ENCODE data around the gene CEP20. TPM values are rescaled to one million over a fixed set of nuclear protein-coding genes. Genes with fewer than 3 reads are reported as not detected.
"Not testable (repeated sequence)": the region's sequence is repeated elsewhere in the genome, so short reads cannot be mapped to it uniquely, and the experiment has no call there.

CEP20 gene
- total and polyA plus RNA-seq, 4 donors: 21.3 to 26.8 (median 24.7) TPM

GRCh38 chr16:15919331-15919730 lies 30.9 kb upstream of the CEP20 start:
- intact Hi-C loops (cut with DNase I): no loop called here
- no peak for ATAC-seq (ENCODE audit: low FRiP score)
- Histone ChIP-seq H3K36me3 (ENCODE audit: control insufficient read depth in 1 of 2, insufficient read depth in 2 of 2, low read length in 1 of 2) (no peaks in the 10 kb centered on the region), H3K27me3 (ENCODE audit: control insufficient read depth in 1 of 2, insufficient read depth in 2 of 2, low read length in 1 of 2) (no peaks in the 10 kb centered on the region), H3K9me3 (ENCODE audit: control insufficient read depth, low read length) (no peaks in the 10 kb centered on the region), H3K4me1 (ENCODE audit: control insufficient read depth in 1 of 2, insufficient read depth in 2 of 2, low read length in 2 of 2) (no peaks in the 10 kb centered on the region), H3K27ac (ENCODE audit: low read depth in 1 of 2, low read length in 2 of 2) (no peak overlapping the region), H3K4me3 (ENCODE audit: low read length in 2 of 2) (no peak overlapping the region)
- no peak for DNase-seq
- WGBS, 2 donors: 96 to 97% methylated on average over 6 of the region's 6 CpGs

- H3K27ac ChIP-seq (ENCODE audit: low read depth in 1 of 2, low read length in 2 of 2); H3K27me3 ChIP-seq (ENCODE audit: control insufficient read depth in 1 of 2, insufficient read depth in 2 of 2, low read length in 1 of 2); H3K9me3 ChIP-seq (ENCODE audit: control insufficient read depth, low read length); H3K4me3 ChIP-seq (ENCODE audit: low read length in 2 of 2); ATAC-seq (ENCODE audit: low FRiP score); H3K36me3 ChIP-seq (ENCODE audit: control insufficient read depth in 1 of 2, insufficient read depth in 2 of 2, low read length in 1 of 2); H3K4me1 ChIP-seq (ENCODE audit: control insufficient read depth in 1 of 2, insufficient read depth in 2 of 2, low read length in 2 of 2); intact Hi-C loops (cut with DNase I); DNase-seq: not testable (repeated sequence)
- 87 to 94% methylated on average over 3 of the region's 3 CpGs for WGBS, 2 donors
Observed at GRCh38 chr16:15918314-15918713, 29.9 kb upstream of the CEP20 start.

GRCh38 chr16:15916323-15916722 lies 27.9 kb upstream of the CEP20 start:
- ATAC-seq (ENCODE audit: low FRiP score): no peak
- intact Hi-C loops (cut with DNase I): no loop called here

GRCh38 chr16:15915555-15916081 lies 27.2 kb upstream of the CEP20 start:
- intact Hi-C loops (cut with DNase I): no loop called here
- Histone ChIP-seq H3K9me3 (ENCODE audit: control insufficient read depth, low read length) (no peaks in the 10 kb centered on the region), H3K4me3 (ENCODE audit: low read length in 2 of 2) (no peak overlapping the region), H3K36me3 (ENCODE audit: control insufficient read depth in 1 of 2, insufficient read depth in 2 of 2, low read length in 1 of 2) (no peaks in the 10 kb centered on the region), H3K4me1 (ENCODE audit: control insufficient read depth in 1 of 2, insufficient read depth in 2 of 2, low read length in 2 of 2) (no peaks in the 10 kb centered on the region), H3K27me3 (ENCODE audit: control insufficient read depth in 1 of 2, insufficient read depth in 2 of 2, low read length in 1 of 2) (no peaks in the 10 kb centered on the region), H3K27ac (ENCODE audit: low read depth in 1 of 2, low read length in 2 of 2) (no peak overlapping the region)
- DNase-seq (peak in 1 of 2 donors; percentile 9), ATAC-seq (ENCODE audit: low FRiP score) (no peak)
- whole genome bisulfite sequencing, 2 donors: 80 to 91% methylated on average over 5 of the region's 5 CpGs

More at GRCh38 chr16:15916323-15916722, 27.9 kb upstream of the CEP20 start:
- Histone ChIP-seq H3K4me1 (ENCODE audit: control insufficient read depth in 1 of 2, insufficient read depth in 2 of 2, low read length in 2 of 2) (no peaks in the 10 kb centered on the region), H3K36me3 (ENCODE audit: control insufficient read depth in 1 of 2, insufficient read depth in 2 of 2, low read length in 1 of 2) (no peaks in the 10 kb centered on the region), H3K4me3 (ENCODE audit: low read length in 2 of 2) (no peak overlapping the region), H3K27me3 (ENCODE audit: control insufficient read depth in 1 of 2, insufficient read depth in 2 of 2, low read length in 1 of 2) (no peaks in the 10 kb centered on the region), H3K9me3 (ENCODE audit: control insufficient read depth, low read length) (no peaks in the 10 kb centered on the region), H3K27ac (ENCODE audit: low read depth in 1 of 2, low read length in 2 of 2) (no peak overlapping the region)
- 88 to 89% methylated on average over 8 of the region's 8 CpGs for WGBS, 2 donors
- DNase-seq: no peak

GRCh38 chr16:15913046-15913698 lies 24.8 kb upstream of the CEP20 start:
- ATAC-seq (ENCODE audit: low FRiP score) (no peak), DNase-seq (peak in 1 of 2 donors; percentile 9)
- Histone ChIP-seq H3K9me3 (ENCODE audit: control insufficient read depth, low read length) (no peaks in the 10 kb centered on the region), H3K4me1 (ENCODE audit: control insufficient read depth in 1 of 2, insufficient read depth in 2 of 2, low read length in 2 of 2) (no peaks in the 10 kb centered on the region), H3K4me3 (ENCODE audit: low read length in 2 of 2) (no peak overlapping the region), H3K27me3 (ENCODE audit: control insufficient read depth in 1 of 2, insufficient read depth in 2 of 2, low read length in 1 of 2) (no peaks in the 10 kb centered on the region), H3K36me3 (ENCODE audit: control insufficient read depth in 1 of 2, insufficient read depth in 2 of 2, low read length in 1 of 2) (no peaks in the 10 kb centered on the region), H3K27ac (ENCODE audit: low read depth in 1 of 2, low read length in 2 of 2) (no peak overlapping the region)
- 80 to 82% methylated on average over 7 of the region's 7 CpGs for WGBS, 2 donors
- intact Hi-C loops (cut with DNase I): no loop called here

GRCh38 chr16:15911198-15911597 lies 22.8 kb upstream of the CEP20 start:
- Histone ChIP-seq H3K9me3 (ENCODE audit: control insufficient read depth, low read length) (no peaks in the 10 kb centered on the region), H3K27ac (ENCODE audit: low read depth in 1 of 2, low read length in 2 of 2) (no peak overlapping the region), H3K36me3 (ENCODE audit: control insufficient read depth in 1 of 2, insufficient read depth in 2 of 2, low read length in 1 of 2) (no peaks in the 10 kb centered on the region), H3K27me3 (ENCODE audit: control insufficient read depth in 1 of 2, insufficient read depth in 2 of 2, low read length in 1 of 2) (no peaks in the 10 kb centered on the region), H3K4me1 (ENCODE audit: control insufficient read depth in 1 of 2, insufficient read depth in 2 of 2, low read length in 2 of 2) (no peaks in the 10 kb centered on the region), H3K4me3 (ENCODE audit: low read length in 2 of 2) (no peak overlapping the region)
- 97 to 99% methylated on average over 3 of the region's 3 CpGs for WGBS, 2 donors
- DNase-seq (peak in 1 of 2 donors; percentile 1), ATAC-seq (ENCODE audit: low FRiP score) (no peak)
- intact Hi-C loops (cut with DNase I): no loop called here

- intact Hi-C loops (cut with DNase I): no loop called here
- H3K4me3 ChIP-seq (ENCODE audit: low read length in 2 of 2): no peak overlapping the region
- 82 to 86% methylated on average over 7 of the region's 7 CpGs for WGBS, 2 donors
- no peak overlapping the region for H3K27ac ChIP-seq (ENCODE audit: low read depth in 1 of 2, low read length in 2 of 2)
- no peaks in the 10 kb centered on the region for H3K9me3 ChIP-seq (ENCODE audit: control insufficient read depth, low read length)
- no peaks in the 10 kb centered on the region for H3K36me3 ChIP-seq (ENCODE audit: control insufficient read depth in 1 of 2, insufficient read depth in 2 of 2, low read length in 1 of 2)
- H3K4me1 ChIP-seq (ENCODE audit: control insufficient read depth in 1 of 2, insufficient read depth in 2 of 2, low read length in 2 of 2): no peaks in the 10 kb centered on the region
- H3K27me3 ChIP-seq (ENCODE audit: control insufficient read depth in 1 of 2, insufficient read depth in 2 of 2, low read length in 1 of 2): no peaks in the 10 kb centered on the region
- DNase-seq: peak in 1 of 2 donors; percentile 25
- ATAC-seq (ENCODE audit: low FRiP score): no peak
Observed at GRCh38 chr16:15907863-15908478, 19.6 kb upstream of the CEP20 start.

- H3K36me3 ChIP-seq (ENCODE audit: control insufficient read depth in 1 of 2, insufficient read depth in 2 of 2, low read length in 1 of 2): no peaks in the 10 kb centered on the region
- WGBS, 2 donors: 74% methylated on average over 2 of the region's 2 CpGs
- DNase-seq (peak in 1 of 2 donors; percentile 56), ATAC-seq (ENCODE audit: low FRiP score) (no peak)
- H3K4me3 ChIP-seq (ENCODE audit: low read length in 2 of 2): no peak overlapping the region
- H3K27me3 ChIP-seq (ENCODE audit: control insufficient read depth in 1 of 2, insufficient read depth in 2 of 2, low read length in 1 of 2): no peaks in the 10 kb centered on the region
- H3K9me3 ChIP-seq (ENCODE audit: control insufficient read depth, low read length): no peaks in the 10 kb centered on the region
- no peaks in the 10 kb centered on the region for H3K4me1 ChIP-seq (ENCODE audit: control insufficient read depth in 1 of 2, insufficient read depth in 2 of 2, low read length in 2 of 2)
- intact Hi-C loops (cut with DNase I): no loop called here
- H3K27ac ChIP-seq (ENCODE audit: low read depth in 1 of 2, low read length in 2 of 2): no peak overlapping the region
Observed at GRCh38 chr16:15906439-15906838, 18.0 kb upstream of the CEP20 start.

GRCh38 chr16:15903960-15904359 lies 15.6 kb upstream of the CEP20 start:
- Histone ChIP-seq H3K27me3 (ENCODE audit: control insufficient read depth in 1 of 2, insufficient read depth in 2 of 2, low read length in 1 of 2) (no peaks in the 10 kb centered on the region), H3K9me3 (ENCODE audit: control insufficient read depth, low read length) (no peaks in the 10 kb centered on the region), H3K36me3 (ENCODE audit: control insufficient read depth in 1 of 2, insufficient read depth in 2 of 2, low read length in 1 of 2) (no peaks in the 10 kb centered on the region), H3K4me1 (ENCODE audit: control insufficient read depth in 1 of 2, insufficient read depth in 2 of 2, low read length in 2 of 2) (no peaks in the 10 kb centered on the region), H3K27ac (ENCODE audit: low read depth in 1 of 2, low read length in 2 of 2) (no peak overlapping the region), H3K4me3 (ENCODE audit: low read length in 2 of 2) (no peak overlapping the region)
- no peak for ATAC-seq (ENCODE audit: low FRiP score)
- DNase-seq: no peak
- intact Hi-C loops (cut with DNase I): no loop called here
- WGBS, 2 donors: 96 to 98% methylated on average over 5 of the region's 5 CpGs
